Stimulated activated CD4-positive, alpha-beta T cell treated with anti-CD3 and anti-CD28 coated beads, Interleukin-4, amount 100 ng/mL, for 1 hour (primary cell): Measurements from ENCODE around the gene TFE3.
A peak's percentile ranks its signal among the peaks of the same experiment; 100 is the strongest.
"Not testable (repeated sequence)": the region's sequence is repeated elsewhere in the genome, so short reads cannot be mapped to it uniquely, and the experiment has no call there.

ENCODE experiments used
- DNase-seq: peaks from one replicate; pipeline ENCODE4 v3.0.0-alpha.2; 2020

Gene TFE3

DNA sequence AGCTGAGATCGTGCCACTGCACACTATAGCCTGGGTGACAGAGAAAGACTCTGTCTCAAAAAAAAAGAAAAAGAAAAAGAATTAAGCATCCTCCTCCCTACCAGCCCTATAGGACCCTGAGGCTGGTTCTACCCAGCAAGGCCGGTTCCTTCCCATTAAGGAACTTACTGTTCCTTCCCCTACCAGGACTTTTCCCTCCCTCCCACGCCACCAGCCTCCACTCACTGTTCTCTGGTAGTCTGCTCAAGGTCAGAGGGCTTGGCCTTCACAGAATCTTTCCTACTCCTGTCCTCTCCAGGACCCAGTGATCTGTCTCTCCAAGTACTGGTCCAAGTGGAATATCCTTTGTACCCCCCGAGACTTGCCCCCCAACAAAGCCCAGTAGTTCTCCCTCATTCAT, 42.5 kb downstream of the TFE3 start:
- no peak for DNase-seq

DNA sequence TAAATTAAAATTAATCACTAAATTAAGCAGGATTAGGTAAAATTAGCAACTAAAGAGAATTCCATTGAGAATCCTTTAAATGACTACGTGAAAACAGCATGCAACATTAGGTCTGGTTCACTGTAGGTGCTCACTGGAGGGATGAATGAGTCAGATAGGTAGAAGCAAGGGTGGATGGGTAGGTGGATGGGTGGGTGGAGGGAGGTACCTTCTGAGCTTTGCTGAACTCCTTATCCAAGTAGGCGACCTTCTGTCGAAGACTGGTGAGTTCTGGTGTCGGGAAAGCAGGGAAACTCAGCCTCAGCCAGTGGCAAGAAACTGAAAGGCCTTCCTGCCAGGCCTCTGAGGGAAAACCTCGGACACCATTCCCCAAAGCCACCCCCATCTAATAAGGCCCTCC, 44.1 kb downstream of the TFE3 start:
- DNase-seq, result peak; percentile 5

DNA sequence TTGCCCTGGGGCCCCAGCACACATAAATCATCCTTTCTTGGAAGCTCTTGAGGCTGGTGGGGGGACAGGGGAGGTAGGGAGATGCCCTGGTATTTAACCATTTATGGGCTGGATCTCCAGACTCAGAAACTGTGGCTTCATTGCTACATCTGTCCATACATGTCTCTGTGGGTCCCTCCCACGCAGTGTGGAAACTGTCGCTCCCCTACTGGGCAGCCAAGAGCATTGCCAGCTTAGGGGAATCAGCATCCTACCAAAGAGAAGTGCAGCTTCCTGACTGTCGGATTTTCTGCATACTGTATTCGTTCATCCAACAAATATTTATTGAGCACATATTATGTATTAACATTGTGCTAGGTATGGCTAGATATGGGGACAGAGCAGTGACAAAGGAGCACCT, 44.8 kb downstream of the TFE3 start:
- DNase-seq, result no peak

GRCh38 chrX:48997865-48998264, 45.3 kb downstream of the TFE3 start:
- no peak for DNase-seq

- no peak for DNase-seq
Observed at GRCh38 chrX:48997455-48997854, 45.7 kb downstream of the TFE3 start.

- DNase-seq, result no peak
Observed at GRCh38 chrX:48996969-48997368, 46.2 kb downstream of the TFE3 start.

DNA sequence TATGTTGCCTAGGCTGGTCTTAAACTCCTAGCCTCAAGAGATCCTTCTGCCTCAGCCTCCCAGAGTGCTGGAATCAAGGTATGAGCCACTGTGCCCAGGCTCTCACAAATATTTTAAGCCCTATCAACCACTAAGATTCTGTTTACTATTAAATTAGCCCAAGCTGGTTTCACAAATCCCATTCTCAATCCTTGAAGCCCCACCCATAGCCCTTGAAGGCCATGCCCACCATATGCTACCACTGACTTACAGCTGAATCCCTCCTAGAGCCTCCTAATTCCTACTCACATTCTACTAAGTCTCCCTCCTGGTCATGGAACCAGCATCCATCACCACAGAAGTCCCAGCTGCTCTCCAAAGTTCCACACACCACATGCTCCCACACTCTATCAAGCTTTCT, 50.8 kb downstream of the TFE3 start:
- no peak for DNase-seq

DNA sequence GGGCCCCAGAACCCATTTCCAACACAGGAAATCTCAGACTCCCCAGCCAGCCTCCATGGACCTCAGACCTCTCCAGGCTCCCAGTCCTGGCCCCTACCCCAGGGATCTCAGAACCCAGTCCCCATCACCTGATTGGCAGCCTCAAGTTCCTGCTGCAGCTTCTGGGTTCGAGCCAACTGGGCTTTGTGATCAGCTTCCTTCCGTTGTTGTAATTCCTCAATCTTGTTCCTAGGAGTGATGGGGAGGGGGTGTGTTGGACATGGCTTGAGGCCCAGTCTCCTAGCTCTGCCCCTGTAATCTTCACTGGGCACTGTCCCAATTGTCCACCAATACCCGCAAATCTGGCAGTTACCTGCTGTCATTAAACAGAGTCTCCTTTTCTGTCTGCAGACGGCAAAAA, 53.7 kb downstream of the TFE3 start:
- no peak for DNase-seq

DNA sequence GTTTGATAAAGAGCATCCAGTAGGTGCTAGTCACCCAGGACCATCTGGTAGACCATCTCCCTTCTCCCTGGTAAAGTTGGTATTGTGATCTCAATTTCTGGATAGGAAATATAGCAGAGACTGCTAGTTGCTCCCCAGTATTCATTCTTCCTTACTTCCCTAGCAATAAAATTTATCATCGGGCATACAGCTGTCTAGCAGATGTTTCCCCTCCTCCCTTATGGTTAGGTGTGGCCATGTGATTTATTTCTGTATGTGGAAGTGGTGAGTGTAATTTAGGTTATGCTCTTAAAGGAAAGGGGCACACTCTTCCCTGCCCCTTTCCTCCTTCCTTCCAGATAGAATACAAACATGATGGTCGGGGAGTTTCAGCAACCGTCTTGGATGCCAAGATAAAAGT, 59.3 kb downstream of the TFE3 start:
- no peak for DNase-seq

- DNase-seq, result no peak
Observed at GRCh38 chrX:48983081-48983480, 60.1 kb downstream of the TFE3 start.

GRCh38 chrX:48981178-48981577, 62.0 kb downstream of the TFE3 start:
- DNase-seq, result no peak

GRCh38 chrX:48980341-48980740, 62.8 kb downstream of the TFE3 start:
- not testable (repeated sequence) for DNase-seq
